IMR-90 (cell line): ENCODE measurements around the gene EGFL8. TPM values are rescaled to one million over a fixed set of nuclear protein-coding genes. Genes with fewer than 3 reads are reported as not detected.

ENCODE experiments used
- ATAC-seq: fragments of 200-7000 bp; cut with Tn5 transposase; 2 replicates; pipeline ENCODE4 v1.9.1; 2020; ENCODE audit warnings: low read depth, mild to moderate bottlenecking, moderate library complexity
- BruUV-seq: library from RNA; stranded (reverse); fragments of 400-500 nt; replicated peaks from 2 replicates; lab custom pipeline; 2021; lab: Mats Ljungman, UMichigan
- CTCF ChIA-PET: fragments of 300-600 bp; formaldehyde crosslinking; extraction: SDS; loops from one replicate; lab custom pipeline; 2021; ENCODE audit warnings: antibody characterized with exemption; lab: Yijun Ruan, JAX
- POLR2A ChIA-PET: fragments of 300-600 bp; sonication (Branson Sonifier 250); formaldehyde crosslinking; loops from one replicate; lab custom pipeline; 2022; ENCODE audit warnings: antibody characterized with exemption; ENCODE audit not compliant: unreplicated experiment; lab: Charles Lee
- DNase-seq: peaks from one replicate; pipeline ENCODE4 v3.0.0; 2013
- H2AFZ ChIP-seq: replicated peaks from 2 replicates; pipeline ENCODE3; 2013; ENCODE audit warnings: low read length, mild to moderate bottlenecking; ENCODE audit not compliant: poor library complexity
- H2AK5ac ChIP-seq: 2 replicates; pipeline ENCODE4 v1.6.1; 2013; ENCODE audit warnings: low read depth, low read length, inconsistent platforms
- H2AK9ac ChIP-seq: replicated peaks from 2 replicates; pipeline ENCODE3; 2013; ENCODE audit warnings: mild to moderate bottlenecking, low read depth, low read length, moderate library complexity; ENCODE audit not compliant: poor library complexity
- H2BK120ac ChIP-seq: 2 replicates; pipeline ENCODE4 v1.6.1; 2013; ENCODE audit warnings: low read depth, low read length, inconsistent platforms
- H2BK15ac ChIP-seq: 3 replicates; pipeline ENCODE4 v1.6.1; 2013; ENCODE audit warnings: low read depth, low read length, inconsistent platforms
- H2BK20ac ChIP-seq: 2 replicates; pipeline ENCODE4 v1.6.1; 2013; ENCODE audit warnings: low read depth, mild to moderate bottlenecking, inconsistent platforms, low read length, moderate library complexity
- H2BK5ac ChIP-seq: 2 replicates; pipeline ENCODE4 v1.6.1; 2013; ENCODE audit warnings: mild to moderate bottlenecking, low read depth, low read length, inconsistent platforms; ENCODE audit not compliant: poor library complexity, severe bottlenecking
- H3K14ac ChIP-seq: replicated peaks from 2 replicates; pipeline ENCODE4 v1.6.1; 2013; ENCODE audit warnings: low read depth, low read length, inconsistent platforms
- H3K18ac ChIP-seq: 2 replicates; pipeline ENCODE4 v1.6.1; 2013; ENCODE audit warnings: low read depth, low read length, control low read depth
- H3K23ac ChIP-seq: 2 replicates; pipeline ENCODE4 v1.6.1; 2013; ENCODE audit warnings: low read depth, low read length, inconsistent platforms
- H3K27ac ChIP-seq: 2 replicates; pipeline ENCODE4 v1.5.1; 2013; ENCODE audit warnings: mild to moderate bottlenecking, control low read depth, low read length; ENCODE audit not compliant: insufficient read depth
- H3K27me3 ChIP-seq: 2 replicates; pipeline ENCODE4 v1.6.1; 2013; ENCODE audit warnings: low read length; ENCODE audit not compliant: control insufficient read depth, insufficient read depth
- H3K36me3 ChIP-seq: 2 replicates; pipeline ENCODE4 v1.6.1; 2013; ENCODE audit warnings: low read length, mixed read lengths; ENCODE audit not compliant: control insufficient read depth, insufficient read depth
- H3K4ac ChIP-seq: 2 replicates; pipeline ENCODE4 v1.6.1; 2013; ENCODE audit warnings: low read depth, low read length, inconsistent platforms
- H3K4me1 ChIP-seq: 2 replicates; pipeline ENCODE4 v1.6.1; 2013; ENCODE audit warnings: low read length, mixed read lengths; ENCODE audit not compliant: control insufficient read depth, insufficient read depth
- H3K4me2 ChIP-seq: 2 replicates; pipeline ENCODE4 v1.6.1; 2013; ENCODE audit warnings: low read depth, mild to moderate bottlenecking, control low read depth, low read length, moderate library complexity
- H3K4me3 ChIP-seq: 2 replicates; pipeline ENCODE4 v1.5.1; 2013; ENCODE audit warnings: low read depth, mild to moderate bottlenecking, control low read depth, low read length, moderate library complexity; ENCODE audit not compliant: insufficient read depth
- H3K56ac ChIP-seq: 2 replicates; pipeline ENCODE4 v1.6.1; 2013; ENCODE audit warnings: low read length, inconsistent platforms; ENCODE audit not compliant: insufficient read depth; ENCODE audit errors: extremely low read depth
- H3K79me1 ChIP-seq, 2 experiments: 2 replicates each; pipeline ENCODE4 v1.6.1; 2013; ENCODE audit warnings: low read length in 2 of 2, inconsistent platforms in 1 of 2, low read depth in 1 of 2
- H3K9ac ChIP-seq: 2 replicates; pipeline ENCODE4 v1.6.1; 2013; ENCODE audit warnings: low read depth, low read length, control low read depth
- H3K9me1 ChIP-seq: 2 replicates; pipeline ENCODE4 v1.6.1; 2013; ENCODE audit warnings: low read length, inconsistent platforms; ENCODE audit not compliant: insufficient read depth
- H3K9me3 ChIP-seq: 2 replicates; pipeline ENCODE4 v1.6.1; 2013; ENCODE audit warnings: low read length; ENCODE audit not compliant: control insufficient read depth, insufficient read depth
- H4K20me1 ChIP-seq: 2 replicates; pipeline ENCODE4 v1.6.1; 2013; ENCODE audit warnings: low read length, inconsistent platforms; ENCODE audit not compliant: insufficient read depth
- H4K5ac ChIP-seq: 2 replicates; pipeline ENCODE4 v1.6.1; 2013; ENCODE audit warnings: mild to moderate bottlenecking, low read depth, low read length, control low read depth
- H4K8ac ChIP-seq, 2 experiments: 2 replicates each; pipeline ENCODE4 v1.6.1; 2013; ENCODE audit warnings: low read depth in 2 of 2, low read length in 2 of 2, control low read depth in 1 of 2, inconsistent platforms in 1 of 2
- H4K91ac ChIP-seq: 2 replicates; pipeline ENCODE4 v1.6.1; 2013; ENCODE audit warnings: low read depth, low read length, inconsistent platforms; ENCODE audit not compliant: insufficient read depth
- BHLHE40 ChIP-seq: fragments of 150-350 bp; IDR thresholded peaks from 2 replicates; pipeline ENCODE4 v1.6.1; 2016; ENCODE audit warnings: mild to moderate bottlenecking, low read depth, low read length
- CEBPB ChIP-seq: IDR thresholded peaks from 2 replicates; pipeline ENCODE4 v1.6.1; 2012; ENCODE audit warnings: low read depth, low read length, improper control_type of control experiment
- FOS ChIP-seq: fragments of 150-350 bp; IDR thresholded peaks from 2 replicates; pipeline ENCODE4 v1.6.1; 2016; ENCODE audit warnings: low read depth, low read length
- MAFK ChIP-seq: IDR thresholded peaks from 2 replicates; pipeline ENCODE4 v1.6.1; 2012; ENCODE audit warnings: low read depth, low read length, improper control_type of control experiment
- MAZ ChIP-seq: IDR thresholded peaks from 2 replicates; pipeline ENCODE4 v1.6.1; 2012; ENCODE audit warnings: low read depth, mild to moderate bottlenecking, low read length, improper control_type of control experiment, moderate library complexity, borderline replicate concordance
- NFE2L2 ChIP-seq: fragments of 150-350 bp; IDR thresholded peaks from 2 replicates; pipeline ENCODE4 v1.6.1; 2016; ENCODE audit warnings: low read depth, mild to moderate bottlenecking, low read length
- POLR2A ChIP-seq: IDR thresholded peaks from 2 replicates; pipeline ENCODE4 v1.6.1; 2012; ENCODE audit warnings: mild to moderate bottlenecking, low read depth, low read length
- RAD21 ChIP-seq: IDR thresholded peaks from 2 replicates; pipeline ENCODE4 v1.6.1; 2012; ENCODE audit warnings: low read length, improper control_type of control experiment
- RCOR1 ChIP-seq: IDR thresholded peaks from 2 replicates; pipeline ENCODE4 v1.6.1; 2012; ENCODE audit warnings: mild to moderate bottlenecking, low read length, improper control_type of control experiment; ENCODE audit not compliant: insufficient replicate concordance
- RFX5 ChIP-seq: IDR thresholded peaks from 2 replicates; pipeline ENCODE4 v1.8.0; 2012; ENCODE audit warnings: low read depth, mild to moderate bottlenecking, low read length, moderate library complexity
- WGBS, 2 experiments: methylation state at CpG; one replicate each; pipeline versions ENCODE4 v1.1.5 to v1.1.7; 2013; ENCODE audit warnings: missing lambda C conversion rate in 2 of 2; ENCODE audit not compliant: insufficient read length in 1 of 2; ENCODE audit errors: extremely low coverage in 2 of 2; 5-methylcytosine and 5-hydroxymethylcytosine counted together
- dilution Hi-C: fragments of 300-500 bp; cut with HindIII; formaldehyde crosslinking; loops from one replicate; pipeline ENCODE4 v1.14.3; 2018; ENCODE audit warnings: low sequenced_read_pairs; ENCODE audit not compliant: unreplicated experiment
- in situ Hi-C: fragments of 300-500 bp; cut with MboI; formaldehyde crosslinking; loops from 3 replicates; pipeline ENCODE4 v1.14.3; 2019; ENCODE audit warnings: low sequenced_read_pairs, inconsistent platforms, mixed read lengths
- intact Hi-C: fragments of 100-400 bp; cut with micrococcal nuclease; formaldehyde crosslinking; loops from 2 replicates; pipeline ENCODE4 v1.10.0; 2022
- polyA plus RNA-seq, 3 experiments: library from polyadenylated mRNA; depleted of rRNA; stranded (reverse); fragments of >200 nt; gene quantifications; 2 replicates each; pipeline ENCODE4 v1.2.3, GENCODE V29; 2012; ENCODE audit warnings: low replicate concordance in 1 of 3
- total RNA-seq: library from RNA; depleted of rRNA; stranded (reverse); fragments of >200 nt; gene quantifications from 2 replicates; pipeline ENCODE4 v1.2.3, GENCODE V29; 2012
- TF ChIP-seq, protein P1 (sequence below): fragments of 150-350 bp; IDR thresholded peaks from 2 replicates; pipeline ENCODE4 v1.6.1; 2017; ENCODE audit warnings: mild to moderate bottlenecking, antibody characterized with exemption, low read length, low read depth
- TF ChIP-seq, protein P2 (sequence below): fragments of 150-350 bp; IDR thresholded peaks from 2 replicates; pipeline ENCODE4 v1.6.1; 2016; ENCODE audit warnings: low read depth, mild to moderate bottlenecking, low read length, moderate library complexity, borderline replicate concordance

The EGFL8 gene
- total and polyA plus RNA-seq, 2 of the 4 experiments (the other 2 are of a cell fraction): 0.18 to 4.7 TPM

DNA sequence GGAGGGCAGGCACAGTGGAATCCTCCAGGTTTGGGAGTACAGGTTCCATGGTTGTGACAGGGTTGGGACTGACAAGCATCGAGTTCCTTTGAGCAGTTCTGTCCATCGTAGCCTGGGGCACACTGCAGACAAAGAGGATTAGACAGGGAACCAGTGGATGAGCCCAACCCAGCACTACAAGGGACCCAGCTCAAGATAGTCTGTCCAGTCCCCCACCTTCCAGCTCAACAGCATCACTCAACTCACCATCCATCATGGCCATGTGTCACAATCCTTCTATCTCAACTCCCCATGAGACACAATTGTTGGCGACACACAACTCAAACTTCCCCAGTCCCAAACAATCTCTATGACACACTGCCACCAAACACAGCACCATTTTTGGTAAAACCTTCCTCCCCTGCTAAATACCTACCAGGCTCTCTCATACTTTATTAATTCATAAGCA is 39.9 kb downstream of the EGFL8 start (continued):
- TF ChIP-seq BHLHE40: no peak
- TF ChIP-seq MAZ: no peak
- TF ChIP-seq MAFK: no peak

DNA sequence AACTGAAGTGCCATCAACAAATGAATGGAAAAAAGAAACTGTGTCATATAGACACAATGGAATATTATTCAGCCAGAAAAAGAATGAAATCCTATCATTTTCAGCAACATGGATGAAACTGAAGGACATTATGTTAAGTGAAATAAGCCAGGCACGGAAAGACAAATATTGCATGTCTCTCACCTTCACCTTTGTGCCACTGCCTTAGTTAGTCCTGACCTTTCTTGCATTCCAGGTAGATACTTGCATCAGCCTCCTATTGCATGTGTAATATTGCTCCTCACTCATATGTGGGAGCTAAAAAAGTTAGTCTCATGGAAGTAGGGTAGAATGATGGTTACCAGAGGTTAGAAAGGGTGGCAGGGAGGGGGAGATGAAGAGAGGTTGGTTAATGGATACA is 44.6 kb downstream of the EGFL8 start:
- POLR2A ChIA-PET: interaction anchor here (0.7 kb wide), 1 partner anchor 14 kb away, joined by 15 read pairs; no protein-coding TSS in a partner anchor
- no peaks in the 10 kb centered on the region for H3K9me3 ChIP-seq
- H4K91ac ChIP-seq: no peak overlapping the region
- intact Hi-C loops (no loop called here), in situ Hi-C loops (no loop called here), dilution Hi-C loops (no loop called here)
- WGBS, 2 experiments: no CpG with 5 or more reads among the region's 1 CpG
- H3K36me3 ChIP-seq: no peaks in the 10 kb centered on the region
- H3K4me2 ChIP-seq: no peak overlapping the region
- no peak overlapping the region for H2BK5ac ChIP-seq
- no peaks in the 10 kb centered on the region for H3K9me1 ChIP-seq
- H3K14ac ChIP-seq: no peak overlapping the region
- no peak for DNase-seq
- H3K56ac ChIP-seq: no peak overlapping the region
- H3K4me1 ChIP-seq: no peaks in the 10 kb centered on the region
- H2AFZ ChIP-seq: no peak overlapping the region
- TF ChIP-seq FOS: no peak
- no peak for TF ChIP-seq NFE2L2
- no peak for TF ChIP-seq MAFK
- no peak for TF ChIP-seq CEBPB
- no peak for TF ChIP-seq MAZ
- no peak for TF ChIP-seq RFX5
- no peak for TF ChIP-seq POLR2A
- TF ChIP-seq, protein P1, sequence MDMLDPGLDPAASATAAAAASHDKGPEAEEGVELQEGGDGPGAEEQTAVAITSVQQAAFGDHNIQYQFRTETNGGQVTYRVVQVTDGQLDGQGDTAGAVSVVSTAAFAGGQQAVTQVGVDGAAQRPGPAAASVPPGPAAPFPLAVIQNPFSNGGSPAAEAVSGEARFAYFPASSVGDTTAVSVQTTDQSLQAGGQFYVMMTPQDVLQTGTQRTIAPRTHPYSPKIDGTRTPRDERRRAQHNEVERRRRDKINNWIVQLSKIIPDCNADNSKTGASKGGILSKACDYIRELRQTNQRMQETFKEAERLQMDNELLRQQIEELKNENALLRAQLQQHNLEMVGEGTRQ: no peak
- no peak for TF ChIP-seq RCOR1
- no peak for TF ChIP-seq RAD21
- TF ChIP-seq, protein P2, sequence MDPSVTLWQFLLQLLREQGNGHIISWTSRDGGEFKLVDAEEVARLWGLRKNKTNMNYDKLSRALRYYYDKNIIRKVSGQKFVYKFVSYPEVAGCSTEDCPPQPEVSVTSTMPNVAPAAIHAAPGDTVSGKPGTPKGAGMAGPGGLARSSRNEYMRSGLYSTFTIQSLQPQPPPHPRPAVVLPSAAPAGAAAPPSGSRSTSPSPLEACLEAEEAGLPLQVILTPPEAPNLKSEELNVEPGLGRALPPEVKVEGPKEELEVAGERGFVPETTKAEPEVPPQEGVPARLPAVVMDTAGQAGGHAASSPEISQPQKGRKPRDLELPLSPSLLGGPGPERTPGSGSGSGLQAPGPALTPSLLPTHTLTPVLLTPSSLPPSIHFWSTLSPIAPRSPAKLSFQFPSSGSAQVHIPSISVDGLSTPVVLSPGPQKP: no peak
- no peaks in the 10 kb centered on the region for H3K79me1 ChIP-seq
- peaks cover 6% of the 10 kb centered on the region; the same call in 1 of the 2 replicates for H3K27me3 ChIP-seq
- no peak overlapping the region for H3K4me3 ChIP-seq
- H2AK9ac ChIP-seq: no peak overlapping the region
- H2BK120ac ChIP-seq: no peak overlapping the region
- no peak overlapping the region for H3K23ac ChIP-seq
- no peak overlapping the region for H4K8ac ChIP-seq
- H3K4ac ChIP-seq: no peak overlapping the region
- no peak overlapping the region for H2BK20ac ChIP-seq
- H3K18ac ChIP-seq: no peak overlapping the region
- H4K20me1 ChIP-seq: no peaks in the 10 kb centered on the region
- H2BK15ac ChIP-seq: no peak overlapping the region
- ATAC-seq: no peak
- H3K9ac ChIP-seq: no peak overlapping the region
- H4K5ac ChIP-seq: no peak overlapping the region
- CTCF ChIA-PET: no interaction called here
- no peak overlapping the region for H3K27ac ChIP-seq
- H2AK5ac ChIP-seq: no peak overlapping the region
- no TSS peak for BruUV-seq
